ENCODE results near the gene NCOA4. TPM values are rescaled to one million over a fixed set of nuclear protein-coding genes. Genes with fewer than 3 reads are reported as not detected.

NCOA4 gene
- 229 and 238 TPM in 2 replicates for total RNA-seq

DNA sequence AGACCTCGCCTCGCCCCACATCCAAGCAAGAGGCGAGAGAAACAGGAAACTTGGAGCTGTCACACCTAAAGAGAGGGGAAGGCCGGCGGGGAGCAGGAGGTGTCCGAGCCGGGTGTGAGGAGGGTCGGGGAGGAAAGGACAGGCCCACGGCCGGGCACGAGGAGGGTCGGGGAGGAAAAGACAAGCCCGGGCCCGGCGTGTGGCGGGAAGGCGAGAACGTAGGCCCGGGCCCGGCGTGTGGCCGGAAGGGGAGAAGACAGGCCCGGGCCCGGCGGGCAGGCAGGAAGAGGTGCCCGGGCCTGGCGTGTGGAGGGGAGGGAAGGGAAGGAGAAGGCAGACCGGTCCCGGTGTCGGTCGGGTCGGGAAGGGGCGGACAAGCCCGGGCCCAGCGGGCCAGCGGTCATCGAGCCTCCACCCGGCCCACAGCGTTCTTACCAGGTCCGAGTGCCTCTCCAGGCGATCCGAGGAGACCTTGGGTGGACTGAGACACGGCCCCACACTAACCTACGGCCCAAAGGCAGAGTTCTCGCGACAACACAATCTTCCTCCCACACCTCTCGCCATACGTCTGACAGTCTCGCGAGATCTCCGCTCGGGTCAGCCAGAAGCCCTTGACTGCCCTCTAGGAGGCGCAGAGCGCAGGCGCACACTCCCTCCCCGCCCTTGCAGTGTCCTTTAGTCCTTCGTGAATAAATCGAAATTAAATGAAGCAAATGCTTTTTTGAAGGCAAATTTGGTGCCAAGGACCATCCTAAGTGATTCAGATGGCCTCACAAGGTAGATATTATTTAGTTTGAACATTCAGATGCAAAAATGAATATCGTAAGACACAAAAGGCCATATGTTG is at the start of gene NCOA4:
Gene NCOA4 (minus strand): TSS at position 533 of the 847 bp plus-strand sequence. CDS start 13,943 bp downstream, outside the sequence.

DNA sequence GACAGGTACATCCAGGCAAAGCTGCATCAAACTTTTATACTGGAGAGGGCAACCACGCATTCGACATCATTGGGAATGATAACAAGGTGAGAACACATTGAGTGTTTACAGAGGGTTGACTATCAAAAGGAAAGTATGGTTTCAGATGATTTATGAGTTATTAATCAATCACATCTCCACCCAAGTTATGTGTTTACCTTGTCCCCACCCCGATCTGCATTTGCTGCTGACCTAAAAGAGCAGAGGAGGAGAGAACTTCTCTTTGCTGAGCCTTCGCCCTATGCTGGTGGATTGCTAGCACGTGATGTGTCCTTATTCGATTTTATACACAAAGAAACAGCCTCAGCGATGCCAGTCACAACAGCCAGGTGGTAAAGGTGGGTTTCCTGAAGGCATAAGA is 15.8 kb upstream of the NCOA4 start, which contains the start of gene MSMB:
Gene MSMB (minus strand): TSS at position 9 of the 400 bp plus-strand sequence. CDS start 32 bp downstream, outside the sequence.

DNA sequence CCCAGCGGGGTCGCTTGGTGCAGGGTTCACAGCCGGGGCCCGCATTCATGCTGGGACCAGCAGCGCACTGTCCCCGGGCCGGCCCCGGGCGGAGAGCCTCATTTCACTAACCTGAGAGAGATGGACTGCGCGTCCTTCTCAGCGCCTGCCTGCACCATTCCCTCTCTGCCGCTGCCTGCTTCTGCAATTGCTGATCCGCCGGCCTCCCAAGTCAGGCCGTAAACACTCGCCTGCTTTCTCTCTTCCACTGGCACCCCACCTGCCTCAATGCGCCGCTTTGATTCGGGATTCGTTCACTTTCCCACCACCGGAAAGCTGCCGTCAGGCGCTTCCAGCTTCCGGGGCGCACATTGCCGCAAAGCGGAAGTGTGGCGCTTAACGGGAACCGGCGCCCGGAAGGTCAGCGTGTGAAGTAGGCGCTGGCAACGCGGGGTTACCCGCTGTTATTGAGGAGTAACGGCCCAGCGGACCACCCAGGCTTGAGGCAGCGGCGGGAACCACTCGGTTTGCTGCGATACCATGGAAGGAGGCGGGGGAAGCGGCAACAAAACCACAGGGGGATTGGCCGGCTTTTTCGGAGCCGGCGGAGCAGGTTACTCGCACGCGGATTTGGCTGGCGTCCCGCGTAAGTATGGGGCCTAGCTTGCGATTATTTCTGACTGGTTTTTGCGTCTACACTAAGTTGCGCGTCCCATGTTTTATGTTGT is 58.2 kb downstream of the NCOA4 start, which contains the start of gene TIMM23:
Gene TIMM23 (plus strand): TSS at position 384 of the 707 bp plus-strand sequence. CDS start 136 bp downstream, at position 520.

Small RNAs within 50 kb of the gene (small RNA-seq; reads per million reads assigned to genes)
- gene SNORA74C-1, result not detected

Other genes with a start within 250 kb of the NCOA4 start
- gene AGAP4, start 183.1 kb downstream of the NCOA4 start, total RNA-seq, result 3.3 and 4.5 TPM in 2 replicates
- gene TIMM23, start 58.1 kb downstream of the NCOA4 start, total RNA-seq, result 52.2 and 69.6 TPM in 2 replicates
- gene MSMB, start 15.6 kb upstream of the NCOA4 start, total RNA-seq, result not detected in 2 replicates